Measurements from ENCODE around the gene PGM1.

The PGM1 gene

DNA sequence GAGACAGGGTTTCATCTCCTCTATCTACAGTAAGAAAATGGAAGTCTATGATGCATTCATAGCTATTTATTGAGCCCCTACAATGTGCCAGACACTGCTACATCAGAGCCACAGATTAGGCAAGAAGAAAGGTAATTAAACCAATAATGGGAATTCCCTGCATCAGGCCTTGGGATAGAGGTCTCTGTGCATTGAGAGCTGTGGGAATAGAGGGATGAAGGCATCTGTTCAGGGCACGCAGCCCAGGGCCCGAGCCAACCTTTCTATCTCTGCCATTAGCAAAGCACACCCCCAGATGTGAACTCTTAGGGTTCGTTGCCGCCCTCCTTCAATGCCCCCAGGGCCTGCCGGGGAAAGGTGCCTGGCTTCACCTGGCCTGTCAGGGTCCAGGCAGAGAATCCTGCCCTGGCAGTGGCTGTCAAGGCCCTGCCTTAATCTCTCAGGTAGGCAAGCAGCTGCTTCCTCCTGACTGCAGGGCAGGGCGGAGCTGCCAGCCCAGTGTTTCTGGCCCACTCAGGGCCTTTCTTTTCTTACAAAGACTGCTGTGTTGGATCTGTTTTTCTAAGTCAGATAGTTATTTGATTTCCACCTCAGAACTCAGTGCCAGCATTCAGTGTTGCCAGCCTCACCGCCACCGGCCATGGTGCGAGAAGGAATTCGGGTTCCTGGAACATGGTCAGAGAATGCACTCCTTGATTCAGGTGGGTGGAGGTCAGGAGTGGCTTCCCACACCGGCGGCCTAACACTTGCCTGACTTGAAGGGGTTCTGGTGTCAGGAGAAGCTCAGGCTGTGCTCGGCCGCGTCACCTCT is 76.1 kb downstream of the PGM1 start:
- FAIRE-seq, result no peak

DNA sequence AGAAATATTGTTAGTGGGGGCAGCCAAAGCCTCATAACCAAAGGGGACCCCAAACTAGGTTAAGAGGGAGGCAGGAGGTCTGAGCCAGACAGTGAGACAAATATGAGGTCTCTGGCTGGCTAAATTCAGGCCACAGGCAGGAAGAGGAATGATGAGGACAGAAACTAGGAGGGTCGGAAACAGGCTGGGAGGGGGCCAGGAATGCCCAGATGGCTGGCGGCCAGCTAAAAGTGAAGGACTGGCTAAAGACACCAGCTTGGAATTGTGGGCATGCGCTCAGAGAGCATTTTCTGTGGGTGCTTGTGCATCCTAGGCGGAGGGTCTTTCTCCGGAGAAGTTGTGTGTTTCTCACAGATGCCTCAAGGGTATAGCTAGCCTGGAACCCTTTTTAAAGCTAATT is 77.0 kb downstream of the PGM1 start:
- FAIRE-seq, result no peak

DNA sequence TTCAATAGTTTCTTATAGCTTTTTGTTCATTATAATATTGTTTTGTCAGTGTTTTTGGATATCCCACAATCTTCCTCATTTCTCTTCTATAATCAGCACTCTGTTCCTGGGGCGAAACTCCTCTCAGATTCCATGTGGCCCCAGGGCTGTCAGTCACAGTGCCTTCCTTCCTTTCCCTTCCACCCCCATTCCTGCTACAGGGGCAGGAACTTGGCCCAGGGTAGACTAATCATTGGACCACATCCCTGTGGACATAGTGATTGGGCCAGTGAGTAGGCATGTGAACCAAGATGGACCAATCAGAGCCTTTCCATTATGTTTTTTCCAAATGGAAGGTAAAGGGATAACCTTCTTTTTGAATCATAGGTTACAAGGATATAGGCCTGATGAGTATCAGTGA is 78.3 kb downstream of the PGM1 start:
- FAIRE-seq, result no peak

DNA sequence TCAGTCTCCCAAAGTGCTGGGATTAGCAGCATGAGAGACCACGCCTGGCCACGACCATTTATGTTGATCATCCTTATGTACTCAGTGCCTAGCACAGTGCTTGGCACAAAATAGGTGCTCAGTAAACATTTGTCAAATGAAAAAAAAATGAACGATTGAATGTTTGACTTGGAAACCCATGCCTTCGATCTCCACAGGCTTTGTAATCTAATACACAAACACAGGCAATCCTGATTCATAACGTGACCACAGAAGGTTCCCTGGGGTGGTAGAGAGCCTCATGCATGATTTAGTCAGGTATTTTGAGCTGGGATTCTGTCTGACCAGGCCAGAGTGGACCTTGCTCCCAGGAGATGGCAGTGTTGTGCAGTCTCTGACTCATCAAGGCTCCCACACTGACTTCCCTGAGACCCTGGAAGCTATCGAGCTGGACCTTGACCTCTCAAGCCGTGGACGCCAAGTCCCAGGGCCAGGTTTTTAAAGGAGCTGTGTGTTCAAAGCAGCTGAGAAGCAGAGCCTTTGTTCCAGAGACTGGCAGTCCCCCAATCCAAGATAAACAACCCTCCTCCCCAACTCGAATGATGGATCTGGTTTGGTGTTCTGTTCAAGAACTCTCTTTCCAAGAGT is 81.1 kb downstream of the PGM1 start:
- FAIRE-seq, result no peak

DNA sequence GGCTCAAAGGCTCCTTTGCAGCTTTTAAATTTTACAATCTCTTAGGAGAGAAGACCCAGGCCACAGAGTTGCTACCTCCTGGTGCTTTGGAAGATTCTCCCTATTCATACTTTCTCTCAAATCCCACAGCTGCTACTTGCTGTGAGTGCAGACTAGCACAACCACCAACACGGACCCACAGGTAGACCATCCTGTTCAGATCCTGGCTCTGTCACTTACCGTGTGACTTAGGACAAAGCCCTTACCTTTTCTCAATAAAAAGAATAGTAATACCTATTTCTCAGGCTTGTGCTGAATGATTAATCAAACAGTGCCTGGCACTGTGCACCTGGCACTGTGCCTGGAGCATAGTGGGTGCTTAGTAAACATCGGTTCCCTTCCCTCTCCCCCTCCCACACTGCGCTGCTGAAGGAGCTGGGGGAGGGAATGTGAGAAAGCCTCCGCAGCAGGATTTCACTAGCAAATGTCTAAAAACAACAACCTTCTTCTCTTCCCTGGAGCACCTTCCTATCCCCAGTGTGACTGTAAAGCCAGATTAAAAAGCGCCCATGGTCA is 81.7 kb downstream of the PGM1 start:
- FAIRE-seq, result no peak

DNA sequence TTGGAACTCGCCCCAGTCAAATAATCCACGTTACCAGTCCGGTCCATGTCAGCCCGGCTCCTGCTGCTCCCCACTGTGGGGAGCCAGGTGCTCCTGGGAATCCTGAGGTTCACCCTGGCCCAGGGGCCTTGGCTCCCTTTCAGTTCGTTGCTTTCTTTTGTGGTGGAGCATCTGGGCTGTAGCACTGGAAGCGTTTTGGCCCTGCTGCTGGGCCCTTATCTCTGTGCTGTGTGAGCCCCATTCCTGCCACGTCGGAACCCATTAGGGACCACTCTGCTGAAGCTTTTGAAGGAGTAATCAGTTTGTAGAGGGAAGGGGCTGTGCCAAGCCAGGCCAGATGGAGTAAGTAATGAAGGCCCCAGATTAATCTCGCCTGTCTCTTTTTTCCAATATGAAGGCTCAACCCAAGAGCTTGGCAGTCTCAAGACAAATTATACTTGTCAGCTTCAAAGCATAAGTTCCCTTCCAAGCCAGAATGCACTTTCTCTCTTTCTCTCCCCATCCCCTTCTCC is 82.3 kb downstream of the PGM1 start:
- FAIRE-seq, result no peak

DNA sequence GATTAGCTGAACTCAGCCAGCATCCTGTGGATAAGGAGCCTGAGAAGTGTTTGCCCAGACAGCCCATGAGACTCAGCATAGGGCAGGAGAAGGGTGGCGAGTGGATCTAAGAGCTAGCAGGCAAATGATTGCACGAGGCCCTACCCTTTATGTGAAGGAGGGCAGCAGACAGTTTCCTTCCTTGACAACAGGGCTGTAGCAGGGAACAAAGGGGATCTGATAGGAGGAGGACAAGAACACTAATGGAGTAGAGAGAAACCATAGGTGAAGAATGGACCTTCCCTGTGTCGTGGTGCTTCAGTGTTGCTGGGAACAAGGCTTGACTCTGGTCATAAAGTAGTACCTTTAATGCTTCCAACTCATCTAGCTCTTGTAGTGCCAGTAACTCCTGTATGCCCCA is 84.3 kb downstream of the PGM1 start:
- FAIRE-seq, result no peak

DNA sequence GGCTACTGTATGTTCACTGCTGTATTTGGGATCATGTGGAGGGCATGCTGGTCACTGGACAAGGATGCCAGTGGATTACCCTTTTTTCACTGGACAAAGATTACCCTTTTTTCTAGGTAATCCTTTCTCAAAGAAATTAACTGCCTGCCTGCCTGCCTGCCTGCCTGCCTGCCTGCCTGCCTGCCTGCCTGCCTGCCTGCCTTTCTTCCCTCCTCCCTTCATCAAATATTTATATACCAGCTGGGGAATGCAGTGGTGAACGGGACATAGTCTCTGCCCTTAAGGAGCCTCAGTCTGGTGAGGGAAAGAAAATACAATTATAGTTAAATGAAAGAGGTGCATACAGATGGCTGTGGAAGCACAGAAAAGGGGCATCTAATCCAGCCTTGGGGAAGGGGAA is 85.0 kb downstream of the PGM1 start:
- FAIRE-seq, result no peak

DNA sequence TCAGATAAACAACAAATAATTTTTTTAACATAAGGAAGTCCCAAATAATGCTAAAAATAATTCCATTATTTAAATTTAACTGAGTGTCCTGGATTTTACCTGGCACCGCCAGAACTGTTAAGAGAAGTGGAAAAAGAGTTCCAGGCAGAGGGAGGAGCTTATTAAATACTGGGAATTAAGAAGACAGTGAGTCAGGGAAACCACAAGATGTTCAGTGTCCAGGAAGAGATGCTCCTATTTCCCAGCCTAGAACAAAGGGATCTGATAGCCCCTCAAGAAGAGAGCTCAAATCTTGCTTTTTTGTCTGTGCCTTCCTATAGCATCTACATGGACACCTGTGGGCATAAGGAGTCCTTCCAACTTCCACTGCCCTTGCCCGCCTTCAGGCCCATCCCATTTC is 85.9 kb downstream of the PGM1 start:
- no peak for FAIRE-seq

DNA sequence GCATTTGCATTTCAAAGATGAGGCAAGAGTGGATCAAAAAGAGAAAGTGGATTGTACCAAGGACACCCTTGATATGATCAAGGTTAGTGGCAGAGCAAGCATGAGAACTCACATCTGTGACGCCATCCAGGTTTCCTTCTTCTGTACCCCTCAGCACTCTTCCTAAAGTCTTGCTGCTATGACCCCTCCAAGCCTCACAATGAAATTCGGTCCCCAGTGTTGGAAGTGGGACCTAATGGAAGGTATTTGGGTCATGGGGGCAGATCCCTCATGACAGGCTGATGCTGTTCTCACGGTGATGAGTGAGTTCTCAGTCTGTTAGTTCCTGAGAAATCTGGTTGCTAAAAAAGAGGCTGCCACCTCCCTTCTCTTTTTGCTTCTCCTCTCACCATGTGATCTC is 86.4 kb downstream of the PGM1 start:
- FAIRE-seq, result no peak

DNA sequence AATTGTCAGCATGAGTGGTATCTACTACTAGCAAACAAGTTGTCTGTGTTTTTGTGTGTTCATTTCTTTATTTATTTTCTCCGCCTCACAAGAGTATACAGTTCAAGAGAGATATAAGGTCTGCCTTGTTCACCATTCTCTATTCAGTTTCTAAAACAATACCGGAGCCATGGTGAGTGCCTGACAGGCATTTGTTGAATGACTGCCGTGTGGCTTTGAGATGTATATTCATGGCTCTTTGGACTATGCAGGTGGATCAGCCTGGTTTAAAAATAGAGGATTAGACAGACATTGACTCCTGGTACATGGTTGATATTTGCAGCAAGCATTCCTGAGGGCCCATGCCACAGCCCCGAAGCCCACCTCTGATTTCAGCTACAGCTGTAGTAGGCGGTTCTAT is 89.7 kb downstream of the PGM1 start:
- FAIRE-seq, result no peak

DNA sequence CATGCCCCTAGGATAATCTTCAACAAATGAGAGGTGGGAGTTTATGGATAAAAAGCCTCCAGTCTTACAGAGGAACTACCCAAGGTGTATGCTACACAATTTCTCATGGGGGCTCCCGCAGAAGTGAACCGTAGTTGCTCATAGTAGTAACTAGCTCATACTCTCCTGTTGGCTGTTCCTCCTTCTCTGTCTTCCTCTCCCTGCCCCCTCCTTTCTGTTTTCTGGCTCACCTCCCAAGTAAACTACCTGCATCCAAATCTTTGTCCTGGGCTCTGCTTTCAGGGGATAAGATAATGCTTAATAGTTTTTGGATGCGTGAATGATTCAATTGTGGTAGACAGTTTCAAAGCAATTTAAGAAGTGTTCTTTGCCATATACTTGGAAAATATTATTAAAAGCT is 90.5 kb downstream of the PGM1 start:
- FAIRE-seq, result no peak

DNA sequence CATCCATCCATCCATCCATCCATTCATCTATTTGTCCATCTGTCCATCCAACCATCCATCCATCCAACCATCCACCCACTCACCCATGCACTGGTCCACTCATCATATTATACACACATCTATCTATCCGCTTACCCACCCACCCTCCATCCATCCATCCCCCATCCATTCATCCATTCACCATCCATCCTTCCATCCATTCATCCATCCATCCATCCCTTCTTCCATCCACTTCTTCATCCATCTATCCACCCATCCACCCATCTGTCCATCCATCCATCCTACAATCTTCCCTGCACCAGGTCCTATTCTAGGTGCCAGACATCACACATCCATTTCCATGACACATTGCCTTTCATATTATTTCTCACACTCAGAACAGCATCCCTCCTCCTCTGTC is 93.5 kb downstream of the PGM1 start:
- no peak for FAIRE-seq

DNA sequence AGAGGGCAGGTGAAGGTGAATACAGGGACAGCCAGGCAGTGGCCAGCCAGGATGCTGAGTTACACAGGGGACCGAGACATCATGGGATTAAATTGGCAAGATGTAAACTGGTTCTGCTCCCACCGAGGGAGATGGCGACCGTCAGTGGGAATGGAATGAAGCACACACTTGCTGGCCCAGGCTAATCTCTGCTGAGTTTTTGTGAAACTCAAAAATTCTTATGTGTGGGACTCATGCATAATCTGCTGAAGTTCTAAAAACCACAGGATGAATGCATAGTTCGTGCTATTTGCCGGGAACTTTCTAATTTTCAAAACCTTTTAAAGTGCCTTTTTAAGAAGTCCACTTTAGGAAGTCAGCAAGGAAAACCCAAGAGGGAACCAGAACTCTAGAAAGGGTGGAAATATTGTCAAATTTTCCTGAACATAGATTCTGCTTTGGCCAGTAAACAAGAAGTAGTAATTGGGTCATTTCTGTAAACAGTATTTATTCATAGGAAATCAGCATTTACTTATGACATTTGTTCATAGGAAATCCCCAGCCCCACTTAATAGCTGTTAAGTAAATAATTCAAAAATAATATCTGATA is 95.2 kb downstream of the PGM1 start:
- no peak for FAIRE-seq

DNA sequence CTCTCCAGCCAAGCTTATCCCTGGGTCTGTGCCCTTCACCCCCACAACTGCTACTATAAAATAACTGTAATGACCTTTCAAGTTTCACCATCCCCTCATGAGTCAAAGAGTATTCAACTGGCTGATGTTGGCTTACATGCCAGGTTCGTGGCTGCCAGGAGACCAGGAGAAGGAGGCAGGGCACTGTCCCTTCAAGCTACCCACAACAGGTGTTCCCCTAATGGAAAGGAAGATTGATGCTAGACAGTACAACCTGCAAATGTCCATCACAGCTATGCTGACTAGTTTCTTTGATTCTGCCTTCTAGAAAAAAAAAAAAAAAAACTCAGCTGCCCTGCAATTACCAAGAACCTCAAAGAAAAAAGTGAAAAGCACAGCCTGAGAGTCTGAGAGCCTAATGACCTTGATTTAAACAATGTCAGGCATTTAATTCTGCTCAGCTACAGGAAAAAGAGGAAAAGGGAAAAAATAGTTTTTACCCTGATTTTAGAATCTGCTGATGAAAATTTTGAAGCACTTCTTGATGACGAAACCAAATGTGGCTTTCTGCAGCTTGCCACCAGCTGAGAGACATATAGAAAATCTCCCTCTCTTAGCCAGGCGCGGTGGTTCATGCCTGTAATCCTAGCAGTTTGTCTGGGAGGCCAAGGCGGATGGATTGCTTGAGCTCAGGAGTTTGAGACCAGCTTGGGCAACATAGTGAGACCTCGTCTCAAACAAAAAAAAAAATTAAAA is 97.9 kb downstream of the PGM1 start:
- FAIRE-seq, result no peak

DNA sequence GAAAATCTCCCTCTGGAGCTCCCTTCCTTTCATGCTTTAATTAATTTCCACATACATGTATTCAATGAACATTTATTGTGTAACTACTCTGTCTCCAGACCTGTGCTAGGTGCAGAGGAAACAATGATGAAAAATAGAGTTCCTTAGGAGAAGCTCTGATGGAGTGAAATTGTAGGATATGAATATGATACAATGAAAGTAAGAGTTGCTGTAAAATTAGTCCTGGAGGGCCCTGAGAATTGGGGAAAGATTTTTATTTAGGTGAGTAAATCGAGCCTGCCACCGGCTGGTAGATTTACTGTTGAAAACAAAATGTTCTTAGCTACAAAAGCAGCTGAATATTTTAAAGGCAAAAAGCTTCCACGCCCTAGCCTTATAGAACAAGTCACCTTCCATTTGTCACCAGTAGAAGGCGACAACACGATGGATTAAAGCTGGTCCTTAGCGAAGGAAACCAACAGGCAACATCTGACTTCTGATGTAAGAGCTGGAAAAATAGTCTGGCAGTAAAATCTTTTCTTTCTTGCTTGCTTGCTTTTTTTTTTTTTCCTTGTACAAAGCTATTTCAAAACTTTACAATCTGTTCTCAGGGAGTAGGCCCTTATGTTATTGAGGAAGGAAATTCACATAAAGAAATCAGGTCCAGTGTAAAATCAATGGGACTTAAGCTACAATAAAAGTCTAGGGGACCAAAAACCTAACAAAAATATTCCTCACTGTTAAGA is 98.7 kb downstream of the PGM1 start:
- FAIRE-seq, result peak; percentile 94

DNA sequence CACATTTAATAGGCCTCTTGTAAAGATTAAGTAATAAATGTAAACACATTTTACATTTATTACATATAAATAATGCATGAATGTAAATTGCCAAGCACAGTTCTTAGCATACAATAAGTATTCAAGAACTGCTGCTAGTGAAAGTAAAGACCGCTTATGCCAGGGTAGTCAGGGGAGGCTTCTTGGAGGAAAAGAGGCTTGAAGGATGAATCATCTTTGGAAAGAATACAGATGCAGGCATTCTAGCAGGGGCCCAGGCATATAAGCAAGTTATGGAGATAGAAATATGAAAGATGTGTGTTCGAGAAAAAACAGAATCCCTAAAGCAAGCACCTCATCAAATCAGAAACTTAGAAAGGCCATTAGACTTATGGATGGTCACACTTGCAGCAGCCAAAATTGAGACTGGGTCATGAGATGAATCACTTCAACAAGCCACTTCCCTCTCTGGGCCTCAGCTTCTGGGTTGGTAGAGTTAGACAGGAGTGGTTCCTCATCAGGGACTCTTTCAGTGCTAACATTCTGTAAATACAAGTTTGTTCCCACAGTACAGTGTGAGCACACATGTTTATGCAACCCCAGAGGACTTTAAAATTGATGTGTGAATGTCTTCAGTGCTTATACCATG is 100.8 kb downstream of the PGM1 start:
- FAIRE-seq, result no peak

DNA sequence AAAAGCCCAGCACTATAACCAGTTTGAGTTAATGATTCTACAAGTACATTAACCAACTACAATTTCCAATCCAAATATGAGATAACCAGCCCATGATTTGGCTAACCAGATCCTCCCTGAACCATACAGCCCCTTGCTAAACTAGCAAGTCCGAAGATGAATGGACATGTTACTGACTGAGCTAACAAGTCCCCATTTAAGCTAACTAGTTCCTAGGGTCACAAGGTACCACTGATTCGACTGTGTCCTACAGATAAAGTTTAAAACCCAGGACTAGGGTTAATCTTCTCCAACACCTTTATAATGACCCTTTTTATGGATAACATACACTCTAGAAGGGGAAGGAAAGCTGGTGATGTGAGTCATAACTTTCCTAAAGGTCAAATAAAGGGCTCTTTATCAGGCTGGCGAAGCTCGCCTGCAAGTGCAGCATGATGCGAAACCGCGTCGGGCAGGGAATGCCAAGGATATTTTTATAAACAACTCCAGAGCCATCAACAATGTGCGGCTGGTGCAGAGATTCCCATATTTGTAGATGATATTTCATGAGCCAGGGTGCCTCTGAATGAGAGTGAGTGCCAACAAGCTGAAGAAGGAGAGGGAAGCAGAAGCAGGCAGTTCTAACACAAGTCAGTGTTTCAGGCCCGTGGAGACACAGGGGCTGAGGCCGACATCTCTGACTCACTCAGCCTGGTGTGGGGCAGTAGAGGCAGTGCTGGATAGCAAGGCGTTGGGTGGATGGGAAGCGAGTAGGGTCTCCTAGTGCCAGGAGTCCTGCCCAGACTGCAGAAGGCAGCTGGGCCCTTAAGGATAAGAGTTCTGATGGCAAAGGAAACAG is 105.0 kb downstream of the PGM1 start:
- no peak for FAIRE-seq

DNA sequence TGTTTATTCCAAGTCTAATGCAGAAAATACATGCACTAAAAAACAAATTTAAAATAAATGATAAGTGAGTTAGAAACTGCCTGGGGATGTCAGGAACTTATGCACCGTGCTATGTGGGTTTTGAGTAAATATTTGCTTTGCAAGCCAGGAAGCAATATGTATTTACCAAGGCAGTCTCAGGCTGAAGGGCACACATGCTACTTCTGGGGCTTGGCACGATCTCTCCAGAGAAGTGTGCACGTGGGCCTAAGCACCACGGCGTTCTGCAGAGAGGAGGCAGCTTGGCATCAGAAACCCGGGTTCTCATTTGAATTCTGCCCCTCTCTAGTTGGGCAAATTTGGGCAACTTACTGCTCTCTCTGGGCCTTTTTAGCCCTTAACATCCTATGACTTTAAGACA is 108.0 kb downstream of the PGM1 start:
- no peak for FAIRE-seq

DNA sequence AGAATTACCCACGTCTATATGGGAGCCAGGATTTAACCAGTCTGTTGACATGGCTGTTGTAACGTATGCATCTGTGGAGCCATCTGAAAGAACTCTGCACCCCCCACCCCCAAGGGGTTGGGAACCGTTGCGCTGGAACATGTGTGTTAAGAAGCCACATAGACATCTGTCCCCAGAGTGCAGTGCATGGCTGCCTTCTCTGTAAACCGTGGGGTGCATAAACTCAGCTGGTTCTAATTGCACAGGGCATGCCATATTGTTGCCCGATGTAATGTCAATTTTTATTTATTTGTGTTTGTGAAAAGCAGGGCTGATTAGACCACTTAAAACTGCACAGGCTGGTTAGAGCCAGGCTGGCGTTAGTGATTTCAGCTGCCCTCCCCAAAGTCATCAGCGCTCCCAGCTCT is 110.5 kb downstream of the PGM1 start:
- FAIRE-seq, result no peak

DNA sequence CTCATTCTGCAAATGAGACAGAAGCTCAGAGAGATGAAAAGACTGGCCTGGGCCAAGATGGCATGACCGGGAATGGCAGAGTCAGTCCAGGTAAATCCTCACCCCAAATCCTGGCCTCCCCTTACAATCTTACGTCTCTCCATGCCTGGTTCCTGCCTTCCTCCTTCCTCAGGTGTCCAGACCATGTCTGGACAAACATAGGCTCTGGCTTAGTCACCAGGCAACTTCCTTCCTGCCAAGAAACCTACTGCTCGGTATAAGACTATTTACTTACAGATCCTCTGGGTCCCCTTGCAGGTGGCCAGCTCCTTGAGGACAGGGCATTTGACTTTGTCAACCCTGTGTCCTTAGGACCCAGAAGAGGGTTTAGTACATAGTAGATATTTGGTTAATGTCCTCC is 111.2 kb downstream of the PGM1 start:
- FAIRE-seq, result no peak
